AG08396 (cell line): ENCODE results near the gene CDC45.
"Not testable (repeated sequence)": the region's sequence is repeated elsewhere in the genome, so short reads cannot be mapped to it uniquely, and the experiment has no call there.

Source experiments
- DNase-seq: peaks from one replicate; pipeline ENCODE4 v3.0.0; 2012; ENCODE audit warnings: low spot score, mixed read lengths

CDC45 gene

GRCh38 chr22:19533049-19533626 lies 53.4 kb downstream of the CDC45 start:
- no peak for DNase-seq

GRCh38 chr22:19533857-19534256 lies 54.1 kb downstream of the CDC45 start:
- no peak for DNase-seq

- no peak for DNase-seq
Observed at GRCh38 chr22:19535001-19535400, 55.3 kb downstream of the CDC45 start.

GRCh38 chr22:19536564-19536963 lies 56.8 kb downstream of the CDC45 start:
- DNase-seq = no peak

GRCh38 chr22:19537941-19538488 lies 58.3 kb downstream of the CDC45 start:
- DNase-seq = no peak

GRCh38 chr22:19540394-19540793 lies 60.7 kb downstream of the CDC45 start:
- DNase-seq = no peak

- no peak for DNase-seq
Observed at GRCh38 chr22:19543970-19544708, 64.4 kb downstream of the CDC45 start.

- DNase-seq = no peak
Observed at GRCh38 chr22:19545935-19546207, 66.2 kb downstream of the CDC45 start.

- no peak for DNase-seq
Observed at GRCh38 chr22:19546680-19547079, 67.0 kb downstream of the CDC45 start.

GRCh38 chr22:19547620-19548019 lies 67.9 kb downstream of the CDC45 start:
- DNase-seq = no peak

GRCh38 chr22:19548427-19548826 lies 68.7 kb downstream of the CDC45 start:
- not testable (repeated sequence) for DNase-seq

- no peak for DNase-seq
Observed at GRCh38 chr22:19548964-19549363, 69.2 kb downstream of the CDC45 start.

GRCh38 chr22:19549428-19549827 lies 69.7 kb downstream of the CDC45 start:
- DNase-seq = no peak

- DNase-seq = no peak
Observed at GRCh38 chr22:19550382-19550781, 70.7 kb downstream of the CDC45 start.

- DNase-seq = no peak
Observed at GRCh38 chr22:19553201-19553600, 73.5 kb downstream of the CDC45 start.

- peak; percentile 65 for DNase-seq
Observed at GRCh38 chr22:19554834-19555404, 75.2 kb downstream of the CDC45 start.

GRCh38 chr22:19555651-19556050 lies 75.9 kb downstream of the CDC45 start:
- DNase-seq = no peak

GRCh38 chr22:19556963-19557545 lies 77.3 kb downstream of the CDC45 start:
- DNase-seq = no peak

GRCh38 chr22:19559324-19559811 lies 79.6 kb downstream of the CDC45 start:
- DNase-seq = no peak

- DNase-seq = no peak
Observed at GRCh38 chr22:19559956-19560355, 80.2 kb downstream of the CDC45 start.

GRCh38 chr22:19565382-19566278 lies 85.9 kb downstream of the CDC45 start:
- DNase-seq = no peak
